HepG2 (cell line): ENCODE measurements around the gene CDKN2C. TPM values are rescaled to one million over a fixed set of nuclear protein-coding genes. Genes with fewer than 3 reads are reported as not detected.

Experiments
- ARNTL ChIP-seq: sonication (generic); formaldehyde crosslinking; IDR thresholded peaks from 2 replicates; pipeline ENCODE4 v1.4.0; 2020; ENCODE audit warnings: mild to moderate bottlenecking, missing genetic modification reagents
- FOXK1 ChIP-seq: sonication (generic); formaldehyde crosslinking; IDR thresholded peaks from 2 replicates; pipeline ENCODE4 v1.4.0; 2020; ENCODE audit warnings: low read depth, missing genetic modification reagents, borderline replicate concordance
- IRF2 ChIP-seq: IDR thresholded peaks from 2 replicates; pipeline ENCODE4 v1.6.1; 2018; ENCODE audit warnings: missing genetic modification reagents, missing compliant biosample characterization
- KDM3A ChIP-seq: IDR thresholded peaks from 2 replicates; pipeline ENCODE4 v1.6.1; 2018; ENCODE audit warnings: low read depth, missing compliant biosample characterization
- KLF9 ChIP-seq: IDR thresholded peaks from 2 replicates; pipeline ENCODE4 v1.6.1; 2016; ENCODE audit warnings: low read depth
- KMT2B ChIP-seq: IDR thresholded peaks from 2 replicates; pipeline ENCODE4 v1.6.1; 2016; ENCODE audit warnings: missing genetic modification reagents, missing compliant biosample characterization
- MYNN ChIP-seq: sonication (generic); formaldehyde crosslinking; IDR thresholded peaks from 2 replicates; pipeline ENCODE4 v1.4.0; 2020; ENCODE audit warnings: mild to moderate bottlenecking, low read depth, missing genetic modification reagents
- SOX13 ChIP-seq, 3 experiments: fragments of 450-650 bp in 1 of 3; sonication (generic) in 1 of 3; formaldehyde crosslinking in 1 of 3; IDR thresholded peaks in 2 of 3; conservative IDR thresholded peaks in 1 of 3; 2 replicates each; pipeline versions ENCODE4 v1.5.0 to v1.6.1; 2016 to 2020; ENCODE audit warnings: antibody characterized with exemption in 1 of 3, mild to moderate bottlenecking in 1 of 3, missing compliant biosample characterization in 1 of 3, missing genetic modification reagents in 1 of 3, moderate library complexity in 1 of 3
- THAP11 ChIP-seq: IDR thresholded peaks from 2 replicates; pipeline ENCODE4 v1.6.1; 2016; ENCODE audit warnings: missing biosample characterization, missing genetic modification reagents
- ZNF136 ChIP-seq: sonication (generic); formaldehyde crosslinking; IDR thresholded peaks from 2 replicates; pipeline ENCODE4 v1.8.1; 2022; ENCODE audit warnings: low read depth, mild to moderate bottlenecking, moderate library complexity, missing genetic modification reagents
- ZNF143 ChIP-seq: sonication (generic); formaldehyde crosslinking; IDR thresholded peaks from 2 replicates; pipeline ENCODE4 v1.4.0; 2020; ENCODE audit warnings: missing genetic modification reagents
- ZNF274 ChIP-seq: sonication (generic); formaldehyde crosslinking; IDR thresholded peaks from 2 replicates; pipeline ENCODE4 v1.5.1; 2020; ENCODE audit warnings: mild to moderate bottlenecking, missing genetic modification reagents
- polyA plus RNA-seq, 8 experiments: library from polyadenylated mRNA; depleted of rRNA in 3 of 8; stranded (reverse) in 7 of 8; unstranded in 1 of 8; fragments of >200 nt; fragmentation: Illumina TruSeq in 4 of 8; extraction: Trizol in 4 of 8; gene quantifications; 2 replicates each; pipeline versions ENCODE4 v1.2.1 to v1.2.3, GENCODE V29; 2011 to 2016; ENCODE audit warnings: low read depth in 4 of 8, missing spikeins in 1 of 8, mixed read lengths in 1 of 8; ENCODE audit not compliant: insufficient read depth in 1 of 8
- total RNA-seq, 5 experiments: library from RNA; depleted of rRNA; stranded (reverse); fragments of >200 nt; fragmentation: Illumina TruSeq; extraction: Trizol; gene quantifications; 2 replicates each; pipeline ENCODE4 v1.2.3, GENCODE V29; 2016; ENCODE audit warnings: low read depth in 1 of 5
- TF ChIP-seq, protein P1 (sequence below): IDR thresholded peaks from 2 replicates; pipeline ENCODE4 v1.6.1; 2018; ENCODE audit warnings: missing genetic modification reagents
- TF ChIP-seq, protein P2 (sequence below): sonication (generic); formaldehyde crosslinking; IDR thresholded peaks from 2 replicates; pipeline ENCODE4 v1.4.0; 2020; ENCODE audit warnings: missing genetic modification reagents, borderline replicate concordance
- TF ChIP-seq, protein P3 (sequence below): sonication (generic); formaldehyde crosslinking; IDR thresholded peaks from 2 replicates; pipeline ENCODE4 v1.8.1; 2022; ENCODE audit warnings: low read depth, mild to moderate bottlenecking, missing genetic modification reagents
- TF ChIP-seq, protein P4 (sequence below): fragments of 450-650 bp; IDR thresholded peaks from 2 replicates; pipeline ENCODE4 v1.6.1; 2016
- TF ChIP-seq, protein P5 (sequence below): IDR thresholded peaks from 2 replicates; pipeline ENCODE4 v1.6.1; 2016; ENCODE audit warnings: mild to moderate bottlenecking, missing biosample characterization, missing genetic modification reagents

CDKN2C gene
- total and polyA plus RNA-seq, 2 of the 13 experiments (the other 11 are each of a cell fraction or from before 2014, with no cell fraction given): 7.8 to 13.7 TPM

DNA sequence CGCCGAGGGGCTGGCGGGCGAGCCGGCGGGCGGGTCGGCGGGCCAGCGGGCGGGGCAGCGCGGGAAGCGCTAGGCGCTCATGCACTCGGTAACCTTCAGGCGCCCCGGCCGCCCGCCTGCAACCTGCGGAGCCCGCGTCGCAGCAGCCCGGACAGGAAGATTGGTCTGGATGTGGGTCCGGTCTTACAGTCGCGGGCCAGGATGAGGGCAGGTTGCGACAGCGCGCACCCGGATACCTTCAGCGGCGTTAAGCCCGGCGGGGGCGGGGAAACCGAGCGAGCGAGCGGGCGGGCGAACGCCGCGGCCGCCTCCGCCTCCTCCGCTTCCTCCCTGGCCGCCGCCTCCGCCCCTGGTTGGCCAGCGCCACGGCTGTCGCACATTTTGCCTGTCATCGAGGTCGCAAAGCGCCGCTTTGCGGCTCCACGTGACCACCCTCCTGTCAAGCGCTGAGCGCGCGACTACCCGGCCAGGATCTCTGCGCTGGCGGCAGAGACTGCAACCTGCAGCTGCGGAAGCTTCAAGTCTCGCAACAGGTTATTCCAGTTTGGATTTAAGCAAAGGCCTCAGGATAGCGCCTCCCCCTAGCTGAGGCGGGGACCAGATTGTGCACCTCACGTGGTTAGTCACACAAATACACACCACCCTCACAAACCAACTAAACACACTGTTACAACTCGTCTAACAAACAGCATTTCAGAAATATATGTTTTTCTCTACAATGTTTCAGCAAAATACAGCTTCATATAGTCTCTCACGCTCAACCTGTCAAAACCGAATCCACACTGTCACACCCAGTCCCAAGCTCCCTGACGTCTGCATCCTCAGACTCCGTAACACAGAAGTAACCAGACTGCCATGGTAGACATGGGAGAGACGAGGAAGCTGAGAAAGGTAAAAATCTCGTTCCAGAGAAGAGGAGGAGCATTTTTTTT lies 9.9 kb upstream of the CDKN2C start, which contains the start of gene FAF1 (continued):
- TF ChIP-seq ARNTL (CRISPR knock-in tag) (peak; percentile 79), KDM3A (peak; percentile 65; the same call in 1 of the 2 replicates), KMT2B (CRISPR knock-in tag) (peak; percentile 99), KLF9 (CRISPR knock-in tag) (peak; percentile 58; the same call in 1 of the 2 replicates), FOXK1 (peak; percentile 94; the same call in 1 of the 2 replicates), ZNF136 (CRISPR knock-in tag) (0 out of 2 replicates have a peak, but pooled peaks have one; percentile 85), MYNN (peak; percentile 28; the same call in 1 of the 2 replicates), IRF2 (CRISPR knock-in tag) (peak; percentile 96), ZNF143 (CRISPR knock-in tag) (peak; percentile 34; the same call in 1 of the 2 replicates), SOX13 (IDR thresholded peaks at IDR 0.05) (no peak), SOX13 (CRISPR knock-in tag; conservative IDR thresholded peaks at IDR 0.05 in 1 of 2, IDR thresholded peaks at IDR 0.05 in 1 of 2) (peak in 1 of 2 experiments; percentile 68; a peak in 1 of 4 replicates), THAP11 (CRISPR knock-in tag) (peak; percentile 95), ZNF274 (CRISPR knock-in tag) (peak; percentile 78)
- TF ChIP-seq, protein P1, sequence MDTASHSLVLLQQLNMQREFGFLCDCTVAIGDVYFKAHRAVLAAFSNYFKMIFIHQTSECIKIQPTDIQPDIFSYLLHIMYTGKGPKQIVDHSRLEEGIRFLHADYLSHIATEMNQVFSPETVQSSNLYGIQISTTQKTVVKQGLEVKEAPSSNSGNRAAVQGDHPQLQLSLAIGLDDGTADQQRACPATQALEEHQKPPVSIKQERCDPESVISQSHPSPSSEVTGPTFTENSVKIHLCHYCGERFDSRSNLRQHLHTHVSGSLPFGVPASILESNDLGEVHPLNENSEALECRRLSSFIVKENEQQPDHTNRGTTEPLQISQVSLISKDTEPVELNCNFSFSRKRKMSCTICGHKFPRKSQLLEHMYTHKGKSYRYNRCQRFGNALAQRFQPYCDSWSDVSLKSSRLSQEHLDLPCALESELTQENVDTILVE: peak; percentile 99
- TF ChIP-seq, protein P2, sequence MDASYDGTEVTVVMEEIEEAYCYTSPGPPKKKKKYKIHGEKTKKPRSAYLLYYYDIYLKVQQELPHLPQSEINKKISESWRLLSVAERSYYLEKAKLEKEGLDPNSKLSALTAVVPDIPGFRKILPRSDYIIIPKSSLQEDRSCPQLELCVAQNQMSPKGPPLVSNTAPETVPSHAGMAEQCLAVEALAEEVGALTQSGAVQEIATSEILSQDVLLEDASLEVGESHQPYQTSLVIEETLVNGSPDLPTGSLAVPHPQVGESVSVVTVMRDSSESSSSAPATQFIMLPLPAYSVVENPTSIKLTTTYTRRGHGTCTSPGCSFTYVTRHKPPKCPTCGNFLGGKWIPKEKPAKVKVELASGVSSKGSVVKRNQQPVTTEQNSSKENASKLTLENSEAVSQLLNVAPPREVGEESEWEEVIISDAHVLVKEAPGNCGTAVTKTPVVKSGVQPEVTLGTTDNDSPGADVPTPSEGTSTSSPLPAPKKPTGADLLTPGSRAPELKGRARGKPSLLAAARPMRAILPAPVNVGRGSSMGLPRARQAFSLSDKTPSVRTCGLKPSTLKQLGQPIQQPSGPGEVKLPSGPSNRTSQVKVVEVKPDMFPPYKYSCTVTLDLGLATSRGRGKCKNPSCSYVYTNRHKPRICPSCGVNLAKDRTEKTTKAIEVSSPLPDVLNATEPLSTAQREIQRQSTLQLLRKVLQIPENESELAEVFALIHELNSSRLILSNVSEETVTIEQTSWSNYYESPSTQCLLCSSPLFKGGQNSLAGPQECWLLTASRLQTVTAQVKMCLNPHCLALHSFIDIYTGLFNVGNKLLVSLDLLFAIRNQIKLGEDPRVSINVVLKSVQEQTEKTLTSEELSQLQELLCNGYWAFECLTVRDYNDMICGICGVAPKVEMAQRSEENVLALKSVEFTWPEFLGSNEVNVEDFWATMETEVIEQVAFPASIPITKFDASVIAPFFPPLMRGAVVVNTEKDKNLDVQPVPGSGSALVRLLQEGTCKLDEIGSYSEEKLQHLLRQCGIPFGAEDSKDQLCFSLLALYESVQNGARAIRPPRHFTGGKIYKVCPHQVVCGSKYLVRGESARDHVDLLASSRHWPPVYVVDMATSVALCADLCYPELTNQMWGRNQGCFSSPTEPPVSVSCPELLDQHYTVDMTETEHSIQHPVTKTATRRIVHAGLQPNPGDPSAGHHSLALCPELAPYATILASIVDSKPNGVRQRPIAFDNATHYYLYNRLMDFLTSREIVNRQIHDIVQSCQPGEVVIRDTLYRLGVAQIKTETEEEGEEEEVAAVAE (CRISPR knock-in tag): peak; percentile 86; the same call in 1 of the 2 replicates
- TF ChIP-seq, protein P3, sequence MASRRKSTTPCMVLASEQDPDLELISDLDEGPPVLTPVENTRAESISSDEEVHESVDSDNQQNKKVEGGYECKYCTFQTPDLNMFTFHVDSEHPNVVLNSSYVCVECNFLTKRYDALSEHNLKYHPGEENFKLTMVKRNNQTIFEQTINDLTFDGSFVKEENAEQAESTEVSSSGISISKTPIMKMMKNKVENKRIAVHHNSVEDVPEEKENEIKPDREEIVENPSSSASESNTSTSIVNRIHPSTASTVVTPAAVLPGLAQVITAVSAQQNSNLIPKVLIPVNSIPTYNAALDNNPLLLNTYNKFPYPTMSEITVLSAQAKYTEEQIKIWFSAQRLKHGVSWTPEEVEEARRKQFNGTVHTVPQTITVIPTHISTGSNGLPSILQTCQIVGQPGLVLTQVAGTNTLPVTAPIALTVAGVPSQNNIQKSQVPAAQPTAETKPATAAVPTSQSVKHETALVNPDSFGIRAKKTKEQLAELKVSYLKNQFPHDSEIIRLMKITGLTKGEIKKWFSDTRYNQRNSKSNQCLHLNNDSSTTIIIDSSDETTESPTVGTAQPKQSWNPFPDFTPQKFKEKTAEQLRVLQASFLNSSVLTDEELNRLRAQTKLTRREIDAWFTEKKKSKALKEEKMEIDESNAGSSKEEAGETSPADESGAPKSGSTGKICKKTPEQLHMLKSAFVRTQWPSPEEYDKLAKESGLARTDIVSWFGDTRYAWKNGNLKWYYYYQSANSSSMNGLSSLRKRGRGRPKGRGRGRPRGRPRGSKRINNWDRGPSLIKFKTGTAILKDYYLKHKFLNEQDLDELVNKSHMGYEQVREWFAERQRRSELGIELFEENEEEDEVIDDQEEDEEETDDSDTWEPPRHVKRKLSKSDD (CRISPR knock-in tag): 0 out of 2 replicates have a peak, but pooled peaks have one; percentile 78
- TF ChIP-seq, protein P4, sequence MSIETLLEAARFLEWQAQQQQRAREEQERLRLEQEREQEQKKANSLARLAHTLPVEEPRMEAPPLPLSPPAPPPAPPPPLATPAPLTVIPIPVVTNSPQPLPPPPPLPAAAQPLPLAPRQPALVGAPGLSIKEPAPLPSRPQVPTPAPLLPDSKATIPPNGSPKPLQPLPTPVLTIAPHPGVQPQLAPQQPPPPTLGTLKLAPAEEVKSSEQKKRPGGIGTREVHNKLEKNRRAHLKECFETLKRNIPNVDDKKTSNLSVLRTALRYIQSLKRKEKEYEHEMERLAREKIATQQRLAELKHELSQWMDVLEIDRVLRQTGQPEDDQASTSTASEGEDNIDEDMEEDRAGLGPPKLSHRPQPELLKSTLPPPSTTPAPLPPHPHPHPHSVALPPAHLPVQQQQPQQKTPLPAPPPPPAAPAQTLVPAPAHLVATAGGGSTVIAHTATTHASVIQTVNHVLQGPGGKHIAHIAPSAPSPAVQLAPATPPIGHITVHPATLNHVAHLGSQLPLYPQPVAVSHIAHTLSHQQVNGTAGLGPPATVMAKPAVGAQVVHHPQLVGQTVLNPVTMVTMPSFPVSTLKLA: peak; percentile 89
- TF ChIP-seq, protein P5, sequence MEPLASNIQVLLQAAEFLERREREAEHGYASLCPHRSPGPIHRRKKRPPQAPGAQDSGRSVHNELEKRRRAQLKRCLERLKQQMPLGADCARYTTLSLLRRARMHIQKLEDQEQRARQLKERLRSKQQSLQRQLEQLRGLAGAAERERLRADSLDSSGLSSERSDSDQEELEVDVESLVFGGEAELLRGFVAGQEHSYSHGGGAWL: peak; percentile 95
